ENCODE data around the gene PIGQ.

DNA sequence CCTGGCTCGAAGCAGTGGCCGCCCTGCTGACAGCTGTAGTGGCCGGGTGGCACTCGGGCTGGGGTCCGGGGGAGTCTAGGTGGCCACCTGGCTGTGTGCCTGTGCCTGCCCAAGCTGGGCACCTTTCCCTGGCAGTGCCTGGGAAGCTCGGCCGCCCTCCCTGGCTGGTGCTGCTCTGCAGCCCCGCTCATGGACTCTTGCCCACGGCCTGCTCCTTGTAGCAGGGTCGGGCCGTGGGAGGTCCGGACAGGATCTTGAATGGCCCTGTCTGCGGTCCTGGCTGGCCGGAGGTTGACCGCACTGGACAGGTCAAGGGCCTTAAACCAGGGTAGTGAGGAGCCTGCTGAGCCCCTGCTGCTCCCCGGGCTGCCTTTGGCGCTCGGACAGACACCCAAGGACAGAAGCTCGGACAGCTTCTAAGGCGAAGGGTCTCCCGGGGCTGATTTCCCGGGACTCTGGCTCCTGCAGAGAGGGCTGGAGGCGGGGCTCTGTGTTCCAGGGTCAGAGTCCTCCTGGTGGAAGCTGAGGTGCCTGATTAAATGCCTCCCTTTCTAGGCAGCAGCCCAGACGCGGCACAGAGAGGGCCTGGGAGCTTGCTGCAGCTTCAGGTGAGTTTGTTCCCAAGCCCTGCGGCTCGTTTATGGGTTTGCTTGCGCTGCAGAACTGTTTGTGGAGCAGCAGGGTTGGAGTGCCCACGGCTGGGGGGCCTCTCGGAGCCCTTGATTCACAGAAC is 36.2 kb upstream of the PIGQ start:
- TF ChIP-seq, protein P1, sequence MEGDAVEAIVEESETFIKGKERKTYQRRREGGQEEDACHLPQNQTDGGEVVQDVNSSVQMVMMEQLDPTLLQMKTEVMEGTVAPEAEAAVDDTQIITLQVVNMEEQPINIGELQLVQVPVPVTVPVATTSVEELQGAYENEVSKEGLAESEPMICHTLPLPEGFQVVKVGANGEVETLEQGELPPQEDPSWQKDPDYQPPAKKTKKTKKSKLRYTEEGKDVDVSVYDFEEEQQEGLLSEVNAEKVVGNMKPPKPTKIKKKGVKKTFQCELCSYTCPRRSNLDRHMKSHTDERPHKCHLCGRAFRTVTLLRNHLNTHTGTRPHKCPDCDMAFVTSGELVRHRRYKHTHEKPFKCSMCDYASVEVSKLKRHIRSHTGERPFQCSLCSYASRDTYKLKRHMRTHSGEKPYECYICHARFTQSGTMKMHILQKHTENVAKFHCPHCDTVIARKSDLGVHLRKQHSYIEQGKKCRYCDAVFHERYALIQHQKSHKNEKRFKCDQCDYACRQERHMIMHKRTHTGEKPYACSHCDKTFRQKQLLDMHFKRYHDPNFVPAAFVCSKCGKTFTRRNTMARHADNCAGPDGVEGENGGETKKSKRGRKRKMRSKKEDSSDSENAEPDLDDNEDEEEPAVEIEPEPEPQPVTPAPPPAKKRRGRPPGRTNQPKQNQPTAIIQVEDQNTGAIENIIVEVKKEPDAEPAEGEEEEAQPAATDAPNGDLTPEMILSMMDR (IDR thresholded peaks at IDR 0.05), result no peak
- no peak for TF ChIP-seq POLR2A (IDR thresholded peaks at IDR 0.05)

All from heart left ventricle (tissue), 13 donors.